ENCODE measurements around the gene PTPRN2.

GRCh38 chr7:158364451-158364850 is 223.2 kb downstream of the PTPRN2 start:
- TF ChIP-seq, protein P1, sequence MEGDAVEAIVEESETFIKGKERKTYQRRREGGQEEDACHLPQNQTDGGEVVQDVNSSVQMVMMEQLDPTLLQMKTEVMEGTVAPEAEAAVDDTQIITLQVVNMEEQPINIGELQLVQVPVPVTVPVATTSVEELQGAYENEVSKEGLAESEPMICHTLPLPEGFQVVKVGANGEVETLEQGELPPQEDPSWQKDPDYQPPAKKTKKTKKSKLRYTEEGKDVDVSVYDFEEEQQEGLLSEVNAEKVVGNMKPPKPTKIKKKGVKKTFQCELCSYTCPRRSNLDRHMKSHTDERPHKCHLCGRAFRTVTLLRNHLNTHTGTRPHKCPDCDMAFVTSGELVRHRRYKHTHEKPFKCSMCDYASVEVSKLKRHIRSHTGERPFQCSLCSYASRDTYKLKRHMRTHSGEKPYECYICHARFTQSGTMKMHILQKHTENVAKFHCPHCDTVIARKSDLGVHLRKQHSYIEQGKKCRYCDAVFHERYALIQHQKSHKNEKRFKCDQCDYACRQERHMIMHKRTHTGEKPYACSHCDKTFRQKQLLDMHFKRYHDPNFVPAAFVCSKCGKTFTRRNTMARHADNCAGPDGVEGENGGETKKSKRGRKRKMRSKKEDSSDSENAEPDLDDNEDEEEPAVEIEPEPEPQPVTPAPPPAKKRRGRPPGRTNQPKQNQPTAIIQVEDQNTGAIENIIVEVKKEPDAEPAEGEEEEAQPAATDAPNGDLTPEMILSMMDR (IDR thresholded peaks at IDR 0.05) = no peak
- TF ChIP-seq, protein P2, sequence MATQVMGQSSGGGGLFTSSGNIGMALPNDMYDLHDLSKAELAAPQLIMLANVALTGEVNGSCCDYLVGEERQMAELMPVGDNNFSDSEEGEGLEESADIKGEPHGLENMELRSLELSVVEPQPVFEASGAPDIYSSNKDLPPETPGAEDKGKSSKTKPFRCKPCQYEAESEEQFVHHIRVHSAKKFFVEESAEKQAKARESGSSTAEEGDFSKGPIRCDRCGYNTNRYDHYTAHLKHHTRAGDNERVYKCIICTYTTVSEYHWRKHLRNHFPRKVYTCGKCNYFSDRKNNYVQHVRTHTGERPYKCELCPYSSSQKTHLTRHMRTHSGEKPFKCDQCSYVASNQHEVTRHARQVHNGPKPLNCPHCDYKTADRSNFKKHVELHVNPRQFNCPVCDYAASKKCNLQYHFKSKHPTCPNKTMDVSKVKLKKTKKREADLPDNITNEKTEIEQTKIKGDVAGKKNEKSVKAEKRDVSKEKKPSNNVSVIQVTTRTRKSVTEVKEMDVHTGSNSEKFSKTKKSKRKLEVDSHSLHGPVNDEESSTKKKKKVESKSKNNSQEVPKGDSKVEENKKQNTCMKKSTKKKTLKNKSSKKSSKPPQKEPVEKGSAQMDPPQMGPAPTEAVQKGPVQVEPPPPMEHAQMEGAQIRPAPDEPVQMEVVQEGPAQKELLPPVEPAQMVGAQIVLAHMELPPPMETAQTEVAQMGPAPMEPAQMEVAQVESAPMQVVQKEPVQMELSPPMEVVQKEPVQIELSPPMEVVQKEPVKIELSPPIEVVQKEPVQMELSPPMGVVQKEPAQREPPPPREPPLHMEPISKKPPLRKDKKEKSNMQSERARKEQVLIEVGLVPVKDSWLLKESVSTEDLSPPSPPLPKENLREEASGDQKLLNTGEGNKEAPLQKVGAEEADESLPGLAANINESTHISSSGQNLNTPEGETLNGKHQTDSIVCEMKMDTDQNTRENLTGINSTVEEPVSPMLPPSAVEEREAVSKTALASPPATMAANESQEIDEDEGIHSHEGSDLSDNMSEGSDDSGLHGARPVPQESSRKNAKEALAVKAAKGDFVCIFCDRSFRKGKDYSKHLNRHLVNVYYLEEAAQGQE (IDR thresholded peaks at IDR 0.05; ENCODE audit: insufficient read depth in 1 of 2, low read depth in 2 of 2, low read length in 1 of 2) = no peak
- TF ChIP-seq TCF7L2 (IDR thresholded peaks at IDR 0.05; ENCODE audit: low read depth, low read length) (no peak), POLR2AphosphoS5 (IDR thresholded peaks at IDR 0.05; ENCODE audit: low read depth, low read length) (no peak)
